Stimulated activated CD8-positive, alpha-beta memory T cell treated with anti-CD3 and anti-CD28 coated beads, Interleukin-7, amount 100 ng/mL, for 4 hours (primary cell): ENCODE data around the gene EXPH5.

Experiments
- DNase-seq, 2 donors: peaks; one replicate each; pipeline ENCODE4 v3.0.0-alpha.2; 2020; ENCODE audit warnings: low read depth in 2 of 2

Gene EXPH5

DNA sequence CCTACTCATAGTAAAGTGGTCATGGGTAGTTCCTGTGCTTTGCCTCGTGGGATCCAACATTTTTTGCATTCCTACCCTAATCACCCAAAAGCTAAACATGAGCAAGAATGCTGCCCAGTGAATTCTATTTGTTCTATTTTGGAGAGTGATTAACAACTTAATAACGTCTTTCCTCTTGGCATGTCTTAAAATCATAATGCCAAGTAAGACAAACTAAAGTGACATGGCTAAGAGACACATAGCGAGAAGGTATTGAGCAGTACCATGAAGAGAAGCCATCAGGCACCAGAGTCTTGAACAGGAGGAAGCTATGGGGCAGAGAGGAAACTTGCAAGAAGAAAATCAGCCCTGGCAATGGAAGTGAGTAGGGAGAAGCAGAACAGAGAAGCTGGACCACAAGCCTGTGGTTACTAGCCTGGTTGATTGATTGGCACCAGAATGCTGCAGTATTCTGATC is 32.0 kb downstream of the EXPH5 start:
- DNase-seq = no peak

- DNase-seq = no peak
Measured at GRCh38 chr11:108559904-108560303, 33.7 kb downstream of the EXPH5 start.

- DNase-seq = no peak
Measured at GRCh38 chr11:108559340-108559739, 34.2 kb downstream of the EXPH5 start.

- DNase-seq = no peak
Measured at GRCh38 chr11:108558222-108558621, 35.3 kb downstream of the EXPH5 start.

DNA sequence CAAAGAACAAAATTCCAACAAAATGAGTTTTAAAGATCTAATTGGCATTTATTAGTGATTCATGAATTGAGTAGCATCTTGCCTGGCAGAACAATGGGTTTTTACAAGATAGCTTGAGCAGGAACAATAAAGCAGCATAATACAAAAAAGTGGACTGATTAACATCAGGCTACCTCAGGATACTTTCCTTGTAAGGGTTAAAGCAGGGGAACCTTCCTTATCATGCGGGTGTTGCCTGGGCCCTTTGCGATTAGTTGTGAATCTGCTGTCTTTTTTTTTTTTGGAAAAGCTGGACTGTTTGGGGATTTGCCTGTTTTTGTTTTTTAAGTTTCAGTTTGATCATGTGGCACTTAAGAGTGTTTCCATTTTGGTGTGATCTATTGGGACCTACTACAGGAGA is 37.5 kb downstream of the EXPH5 start:
- no peak for DNase-seq

- no peak for DNase-seq
Measured at GRCh38 chr11:108551651-108552462, 41.7 kb downstream of the EXPH5 start.

DNA sequence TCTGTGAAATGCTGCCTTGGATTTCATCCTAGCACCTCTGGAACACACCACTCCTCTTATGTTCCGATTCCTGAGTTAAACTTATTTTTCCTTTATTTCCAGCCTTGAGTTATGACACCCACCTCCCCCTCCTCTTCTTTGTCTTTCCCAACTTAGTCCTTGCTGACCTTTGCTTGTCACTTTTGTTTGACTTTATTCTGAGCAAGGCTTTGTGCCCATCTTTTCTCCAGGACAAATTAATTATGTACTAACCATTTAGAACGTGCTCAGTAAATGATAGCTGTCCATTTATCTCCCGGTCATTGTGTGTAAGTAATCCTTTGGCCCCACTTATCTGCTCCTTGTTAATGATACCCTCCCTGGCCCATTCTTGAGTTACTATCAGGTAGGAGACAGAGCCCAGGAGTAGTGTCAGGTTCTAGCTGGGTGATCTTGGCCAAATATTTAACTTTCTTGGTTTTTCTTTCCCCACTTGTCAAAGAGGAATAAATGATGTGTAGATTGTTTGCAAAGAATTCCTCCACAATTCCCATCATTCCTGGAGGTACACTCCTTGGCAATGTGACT is 44.2 kb downstream of the EXPH5 start:
- DNase-seq = no peak

DNA sequence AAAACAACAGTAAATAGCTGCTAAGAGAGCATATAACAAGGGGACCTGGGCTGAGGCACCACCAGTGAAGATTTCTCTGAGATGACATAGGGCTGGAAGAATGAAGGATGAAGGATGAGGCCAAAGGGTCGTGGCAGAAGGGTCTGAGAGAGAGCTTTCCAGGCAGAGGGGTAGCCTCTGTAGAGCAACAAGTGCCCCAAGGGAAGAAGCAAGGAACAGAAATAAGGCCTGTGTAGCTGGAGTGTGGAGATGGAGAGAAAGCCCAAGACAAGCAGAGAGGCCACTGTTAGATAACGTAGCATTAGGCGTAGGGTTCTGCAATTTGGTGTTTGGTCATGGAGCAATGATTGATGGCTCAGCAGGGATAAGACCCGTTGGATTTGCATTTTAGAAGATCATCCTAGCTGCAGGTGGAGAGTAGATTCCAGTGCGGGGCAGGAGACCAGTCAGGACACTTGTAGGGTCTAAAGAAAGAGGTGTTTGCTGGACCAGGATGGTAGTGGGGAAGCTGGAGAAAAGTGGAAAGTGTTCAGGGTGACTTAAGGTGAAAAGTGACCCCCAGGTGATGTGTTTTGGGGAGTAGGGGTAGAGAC is 47.6 kb downstream of the EXPH5 start:
- DNase-seq = no peak

DNA sequence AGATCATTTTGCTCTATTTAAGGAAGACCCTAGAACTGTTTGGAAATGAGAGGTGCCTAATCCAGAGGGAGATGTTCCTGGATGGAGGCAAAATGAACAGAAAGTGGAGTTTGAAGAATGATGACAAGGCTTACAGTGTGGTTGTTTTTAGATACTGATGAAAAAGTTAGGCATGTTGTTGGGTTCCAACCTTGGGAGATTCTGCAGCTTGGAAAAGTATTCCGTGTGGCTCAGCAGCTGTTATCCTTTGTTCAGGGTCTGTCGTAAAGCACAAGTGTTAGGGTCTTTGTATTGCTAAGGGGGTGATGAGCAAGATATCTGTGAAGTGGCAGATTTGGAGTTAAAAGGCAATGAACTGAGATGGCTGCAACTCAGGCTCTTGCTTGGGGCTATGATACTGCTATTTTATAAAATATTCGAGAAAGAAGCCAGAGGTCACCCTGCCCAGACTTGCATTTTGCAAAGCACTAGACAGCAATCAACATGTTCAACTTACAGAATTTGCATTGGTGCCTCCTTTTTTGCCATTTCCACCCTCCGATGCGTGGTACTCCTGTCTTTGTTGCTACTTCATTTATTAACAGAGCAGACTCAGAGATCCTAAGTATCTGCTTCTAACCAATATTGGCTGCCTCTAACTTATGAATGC is 50.1 kb downstream of the EXPH5 start:
- DNase-seq = no peak

DNA sequence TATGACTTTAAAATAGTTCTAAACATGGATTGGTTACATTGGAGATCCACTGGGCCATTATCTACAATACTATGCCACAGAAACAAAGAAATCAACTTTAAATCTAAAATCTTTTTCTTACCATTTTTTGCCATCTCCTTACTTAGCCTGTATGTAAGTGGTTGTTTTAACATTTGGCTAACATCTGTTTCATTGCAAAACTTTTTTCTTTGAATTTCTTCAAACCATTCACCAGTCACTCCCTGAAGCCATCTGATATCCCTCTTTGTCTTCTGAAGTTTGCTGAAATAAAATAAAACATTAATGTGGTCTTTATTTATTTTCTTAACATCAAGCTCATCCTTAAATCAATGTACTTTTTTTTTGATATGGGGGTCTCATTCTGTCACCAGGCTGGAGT is 52.0 kb downstream of the EXPH5 start:
- DNase-seq = no peak

GRCh38 chr11:108538502-108538901 is 55.1 kb downstream of the EXPH5 start:
- no peak for DNase-seq

DNA sequence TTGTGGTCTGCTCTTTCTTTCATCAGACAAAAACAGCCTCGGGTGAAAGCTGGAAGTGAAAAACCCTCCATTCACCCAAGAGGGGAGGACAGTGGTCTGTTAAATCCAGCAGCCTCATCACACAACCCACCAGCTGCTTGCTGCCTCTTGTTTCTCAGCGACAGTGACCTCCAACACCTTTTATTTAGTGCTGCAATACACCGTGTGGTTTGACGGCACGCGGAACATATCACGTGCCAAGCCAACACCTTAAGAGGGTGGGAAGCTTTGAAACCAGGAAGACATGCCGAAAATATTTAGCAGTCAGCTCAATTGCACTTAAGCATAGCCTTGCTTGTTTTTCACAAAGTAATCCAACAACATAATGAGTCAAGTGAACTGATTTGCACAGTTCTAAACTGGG is 55.5 kb downstream of the EXPH5 start:
- DNase-seq = peak; percentile 10 to 19

DNA sequence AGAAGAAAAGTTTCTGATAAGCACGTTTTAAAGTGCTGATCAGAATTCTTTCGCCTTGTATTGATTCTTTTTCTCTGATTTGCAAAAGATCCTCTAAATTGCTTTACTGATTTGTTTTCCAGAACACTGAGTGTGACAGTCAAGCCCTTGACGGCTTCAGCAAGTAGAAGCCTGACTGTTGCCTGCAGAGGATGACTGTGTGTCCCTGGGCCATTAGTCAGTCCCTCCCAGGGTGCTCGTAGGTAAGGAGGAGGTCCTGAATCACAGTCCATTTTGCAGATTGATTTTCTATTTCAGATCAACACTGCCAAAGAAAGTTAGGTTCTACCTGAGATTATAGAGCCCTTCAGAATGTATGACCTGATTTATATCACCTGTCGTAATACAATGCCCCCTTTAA is 56.8 kb downstream of the EXPH5 start:
- DNase-seq = no peak

DNA sequence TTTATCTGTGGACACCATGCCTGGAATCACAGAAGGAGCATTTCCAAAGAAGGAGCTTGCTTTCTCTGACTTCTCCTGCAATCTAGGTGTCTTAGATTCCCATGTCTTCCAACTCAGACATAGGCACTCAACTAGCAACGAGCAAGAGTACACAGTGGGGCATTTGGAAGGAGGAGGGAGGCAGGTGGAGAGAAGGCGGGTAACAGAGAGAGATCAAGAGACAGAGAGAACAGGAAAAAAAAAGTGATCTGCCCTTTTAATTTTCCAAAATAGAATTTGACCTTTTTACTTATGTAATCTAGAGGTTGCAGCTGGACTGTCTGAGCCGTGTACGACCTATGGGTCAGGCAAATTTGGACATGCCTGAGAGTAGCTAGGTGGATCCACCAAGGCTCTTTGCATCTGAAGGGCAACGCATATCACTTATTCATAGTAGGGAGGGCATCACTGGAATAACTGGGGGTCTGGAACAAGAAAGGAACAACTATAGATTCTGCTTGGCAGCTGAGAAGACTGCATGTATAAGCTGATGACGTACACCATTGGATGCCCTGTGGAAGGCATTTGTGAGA is 58.1 kb downstream of the EXPH5 start:
- DNase-seq = no peak

DNA sequence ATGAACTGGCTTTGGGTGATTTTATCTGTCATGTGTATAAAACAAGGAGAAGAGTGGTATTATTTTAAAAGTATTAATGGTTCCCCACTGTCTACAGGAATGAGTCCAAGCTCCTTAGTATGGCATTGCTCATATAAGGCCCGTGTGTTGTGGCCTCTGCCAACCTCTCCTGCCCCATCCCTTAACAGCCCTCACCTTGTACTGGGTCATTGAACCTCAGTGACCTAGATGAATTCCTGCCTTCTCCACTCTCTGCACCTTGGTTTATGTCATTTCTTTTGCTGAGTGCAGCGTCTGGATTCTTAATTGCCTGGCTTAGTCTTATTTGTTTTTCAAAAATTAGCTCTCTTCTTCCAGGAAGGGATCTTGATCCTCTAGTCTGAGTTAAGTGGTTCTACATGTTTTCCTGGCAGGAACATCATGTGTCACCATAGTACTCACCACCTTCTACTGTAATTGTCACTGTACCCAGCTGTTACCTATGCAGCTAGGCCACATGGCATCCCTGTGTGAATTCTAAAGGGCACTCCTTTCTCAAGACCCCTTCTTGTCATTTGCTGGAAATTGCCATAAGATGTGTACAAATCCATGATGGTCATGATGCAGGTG is 59.2 kb downstream of the EXPH5 start:
- no peak for DNase-seq

DNA sequence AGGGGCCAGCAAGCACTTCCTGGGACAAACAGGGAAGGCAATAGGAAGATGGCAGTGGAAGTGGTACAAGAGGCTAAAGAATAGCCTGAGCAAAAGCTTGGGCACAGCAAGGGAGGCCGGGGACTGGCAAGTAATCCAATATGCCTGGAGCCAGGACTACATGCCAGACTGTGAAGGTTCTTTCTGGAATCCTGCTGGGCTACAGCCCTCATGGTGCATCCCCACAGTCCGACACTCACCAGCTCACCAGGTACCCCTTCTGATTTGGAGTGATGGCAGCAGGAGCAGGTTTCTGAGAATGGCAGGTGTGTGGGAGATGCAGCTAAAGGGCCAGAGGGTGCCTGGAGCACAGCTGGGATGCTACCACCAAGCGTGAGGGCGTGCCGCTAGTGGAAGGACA is 63.1 kb downstream of the EXPH5 start:
- DNase-seq = no peak

GRCh38 chr11:108527382-108527781 is 66.2 kb downstream of the EXPH5 start:
- no peak for DNase-seq

DNA sequence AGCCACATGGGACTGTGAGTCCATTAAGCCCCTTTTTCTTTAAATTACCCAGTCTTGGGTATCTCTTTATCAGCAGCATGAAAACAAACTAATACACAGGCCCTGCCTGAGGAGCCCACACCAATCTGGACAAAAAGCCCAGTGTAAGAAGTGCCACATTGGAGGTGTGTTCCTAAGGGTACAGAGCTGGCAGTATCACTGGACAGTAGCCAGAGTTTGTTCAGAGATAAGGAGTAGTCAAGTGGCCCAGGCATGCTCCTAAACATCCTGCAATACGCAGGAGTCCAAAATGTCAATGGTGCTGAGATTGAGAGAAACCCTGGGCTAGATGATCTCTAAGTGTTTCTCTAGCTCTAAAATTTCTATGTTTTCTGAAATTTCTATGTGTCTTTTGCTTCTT is 68.4 kb downstream of the EXPH5 start:
- no peak for DNase-seq

DNA sequence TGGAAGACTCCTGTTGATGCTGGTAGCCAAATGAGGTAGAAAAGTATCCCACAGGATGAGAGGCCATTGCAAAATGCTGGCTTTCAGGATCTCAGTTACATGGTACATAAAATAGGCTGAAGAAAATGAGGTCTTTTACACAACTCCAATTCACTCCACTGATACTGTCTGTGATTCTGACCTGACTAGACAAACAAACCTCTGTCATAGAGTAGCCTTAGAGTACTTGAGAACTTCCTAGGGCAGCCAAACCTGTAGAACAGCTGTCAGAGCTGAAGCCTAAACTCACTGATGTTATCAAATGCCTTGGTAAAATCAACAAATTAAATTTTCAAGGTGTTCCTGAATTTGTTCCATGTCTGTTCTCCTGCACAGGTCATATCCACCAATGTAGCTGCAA is 69.1 kb downstream of the EXPH5 start:
- no peak for DNase-seq

DNA sequence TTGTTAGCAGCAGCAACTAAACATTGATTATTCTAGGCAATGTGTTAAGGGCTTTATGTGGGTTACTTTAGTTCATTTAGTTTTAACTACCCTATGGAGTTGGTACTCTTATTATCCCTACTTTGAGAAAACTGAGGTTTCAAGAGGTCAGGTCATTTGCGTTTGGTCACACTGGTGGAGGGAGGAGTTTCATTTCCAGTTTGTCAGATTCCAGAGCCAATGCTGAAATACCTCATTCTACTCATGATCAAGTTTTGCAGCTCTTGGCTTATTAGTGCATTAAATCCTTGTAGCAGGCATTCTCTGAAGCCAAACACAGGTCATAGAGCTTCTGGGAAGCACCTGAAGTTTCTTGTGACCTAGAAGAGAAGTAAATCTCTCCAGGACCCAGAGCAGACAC is 71.2 kb downstream of the EXPH5 start:
- no peak for DNase-seq

GRCh38 chr11:108518581-108518980 is 75.0 kb downstream of the EXPH5 start:
- no peak for DNase-seq

GRCh38 chr11:108516125-108516524 is 77.4 kb downstream of the EXPH5 start:
- DNase-seq = no peak
